NCI-H82 treated with DMSO at 0.1 percent for 48 hours (cell line): Measurements from ENCODE around the gene EPB41L1.
A peak's percentile ranks its signal among the peaks of the same experiment; 100 is the strongest.

Experiments used
- DNase-seq: peaks from one replicate; lab custom pipeline; 2025; ENCODE audit not compliant: unreplicated experiment; lab: John Stamatoyannopoulos, UW

EPB41L1 gene

DNA sequence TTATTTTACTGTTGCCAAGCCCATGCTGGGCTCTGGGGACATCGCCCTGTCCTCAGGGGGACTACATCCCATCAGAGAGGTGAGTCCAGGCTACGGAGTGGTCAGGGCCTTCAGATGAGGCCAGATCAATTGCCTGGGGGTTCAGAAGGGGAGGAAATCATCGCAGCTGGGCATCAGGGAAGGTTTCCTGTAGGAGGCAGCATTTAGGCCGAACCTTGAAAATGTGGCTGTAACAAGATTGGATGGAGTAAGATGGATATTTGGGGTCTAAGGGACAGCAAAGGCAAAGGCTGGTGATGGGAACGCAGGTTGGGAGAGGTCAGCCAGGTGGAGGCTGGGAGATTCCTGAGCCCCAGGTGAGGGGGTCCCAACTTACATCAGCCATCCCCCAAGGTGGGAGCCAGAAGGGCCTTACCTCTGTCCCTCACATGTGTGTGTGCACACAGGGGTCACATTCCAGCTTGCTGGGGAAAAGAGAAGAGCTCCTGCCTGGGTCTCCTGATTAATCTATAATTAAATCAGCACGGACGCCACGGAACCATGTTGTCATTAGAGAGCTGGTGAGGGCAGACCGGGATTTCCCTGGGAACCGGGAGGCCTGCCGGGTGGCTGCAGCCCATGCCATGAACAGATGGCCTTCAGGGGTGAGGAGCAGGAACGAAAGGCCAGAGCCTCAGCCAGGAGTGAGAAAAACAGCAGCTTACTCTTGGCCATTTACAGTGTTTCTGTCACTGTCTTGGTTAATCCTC is 121.1 kb downstream of the EPB41L1 start:
- peak; percentile 14 for DNase-seq

- no peak for DNase-seq
These were observed 123.0 kb downstream of the EPB41L1 start for GRCh38 chr20:36277546-36277945.

DNA sequence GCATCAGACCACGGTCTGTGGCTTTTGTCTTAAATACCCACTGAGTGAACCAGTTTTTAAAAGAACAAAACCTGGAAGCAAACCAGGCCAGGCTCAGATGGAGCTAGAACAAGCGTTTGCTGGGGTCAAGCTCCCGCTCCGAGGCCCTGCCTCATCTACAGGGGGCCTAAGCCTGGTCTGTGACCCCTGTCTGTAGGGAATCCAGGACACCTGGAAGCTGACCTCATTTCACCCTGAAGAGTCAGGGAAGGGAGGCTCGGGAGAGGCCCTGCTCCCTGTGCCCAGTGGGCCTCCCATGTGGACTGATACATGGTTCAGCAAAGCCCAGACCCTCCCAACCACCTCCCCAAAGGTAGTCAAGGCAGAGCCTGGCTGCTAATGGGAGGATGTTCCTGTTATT is 124.8 kb downstream of the EPB41L1 start:
- DNase-seq = no peak

DNA sequence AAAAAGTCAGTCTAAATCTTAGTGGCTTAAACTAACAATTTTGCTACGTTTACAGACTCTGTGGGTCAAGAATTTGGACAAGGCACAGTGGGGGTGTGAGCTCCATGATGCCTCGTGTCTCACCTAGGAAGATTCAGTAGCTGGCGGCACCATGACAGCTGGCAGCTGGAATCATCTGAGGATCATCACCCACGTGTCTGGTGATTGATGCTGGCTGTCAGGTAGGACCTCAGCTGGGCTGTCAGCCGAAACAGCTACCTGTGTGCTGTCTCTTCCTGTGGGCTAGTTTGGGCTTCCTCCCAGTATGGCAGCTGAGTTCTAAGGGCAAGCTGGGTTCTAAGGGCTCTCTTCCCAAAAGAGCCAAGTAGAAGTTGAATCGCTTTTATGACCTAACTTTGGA is 125.2 kb downstream of the EPB41L1 start:
- DNase-seq = no peak

DNA sequence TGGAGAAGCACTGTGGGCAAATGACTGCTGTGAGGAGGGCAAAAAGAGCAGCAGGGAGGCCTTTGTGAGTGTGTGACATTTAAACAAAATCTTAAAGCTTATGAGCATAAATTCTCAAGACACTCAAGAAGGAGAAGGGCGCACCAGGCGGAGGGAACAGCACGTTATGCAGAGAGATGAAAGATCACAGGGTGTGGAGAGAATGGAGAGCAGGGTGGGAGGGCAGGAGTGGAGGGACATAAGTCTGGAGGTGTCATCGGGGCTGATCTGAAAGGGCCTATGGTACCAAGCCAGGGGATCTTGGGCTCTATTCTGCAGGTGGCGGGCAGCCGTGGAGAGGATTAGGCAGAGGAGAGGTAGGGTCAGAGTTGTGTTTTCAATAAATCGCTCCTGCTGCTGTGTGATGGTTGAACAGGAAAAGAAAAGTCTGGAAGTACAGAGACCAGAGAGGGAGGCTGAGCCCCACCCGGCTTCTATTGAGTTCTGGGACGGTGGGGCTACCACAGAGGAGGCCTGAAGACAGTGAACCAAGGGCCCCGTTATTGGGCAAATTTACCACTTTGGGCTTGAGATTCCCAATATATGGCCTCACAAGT is 127.3 kb downstream of the EPB41L1 start:
- DNase-seq = no peak
